ENCODE results near the gene STXBP6. TPM values are rescaled to one million over a fixed set of nuclear protein-coding genes. Genes with fewer than 3 reads are reported as not detected.

The STXBP6 gene
- total RNA-seq, 1 experiment from 2014 or later: 0.27 TPM

DNA sequence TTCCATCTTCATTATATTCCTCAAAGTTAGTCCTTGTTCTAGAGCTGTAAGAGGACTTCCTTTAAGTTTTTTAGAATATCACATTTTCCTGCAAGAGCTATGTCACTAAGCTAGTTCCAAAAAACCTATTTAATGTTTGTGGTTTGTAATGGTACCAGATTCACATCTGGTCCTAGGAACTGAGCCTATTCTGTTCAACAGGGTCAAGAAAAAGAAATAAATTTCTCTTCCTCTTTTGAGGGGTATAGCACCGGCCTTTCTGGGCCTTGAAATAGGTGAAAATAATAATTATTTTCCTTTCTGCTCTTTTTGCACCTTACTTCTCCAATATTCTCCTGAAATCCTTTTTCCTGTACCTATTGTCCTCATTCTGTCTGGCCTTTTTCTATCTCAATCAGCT is 3.6 kb upstream of the STXBP6 start:
- Histone ChIP-seq H3K9me2 (ENCODE audit: insufficient read depth) (no peaks in the 10 kb centered on the region), H3K4me1 (ENCODE audit: control insufficient read depth in 1 of 2, insufficient read depth in 2 of 2, low read length in 2 of 2) (no peaks in the 10 kb centered on the region), H3K79me2 (ENCODE audit: insufficient read depth, low read length) (no peaks in the 10 kb centered on the region), H2AFZ (ENCODE audit: low read depth, low read length, poor library complexity, severe bottlenecking) (no peak overlapping the region), H4K20me1 (ENCODE audit: insufficient read depth) (no peaks in the 10 kb centered on the region), H3K9ac (ENCODE audit: low read length) (no peak overlapping the region), H3K9me3 (ENCODE audit: control insufficient read depth in 1 of 2, insufficient read depth in 1 of 2, low read depth in 1 of 2, low read length in 2 of 2) (peaks cover 6 to 8% of the 10 kb centered on the region in 2 experiments; a peak in 2 of 4 replicates), H3K36me3 (ENCODE audit: control insufficient read depth in 1 of 2, insufficient read depth in 2 of 2, low read length in 2 of 2) (no peaks in the 10 kb centered on the region), H3K27me3 (ENCODE audit: insufficient read depth, low read length) (no peaks in the 10 kb centered on the region), H3K4me3 (replicated peaks in 1 of 2; ENCODE audit: low read depth in 1 of 2, low read length in 2 of 2) (no peak overlapping the region), H3K27ac (ENCODE audit: low read depth, low read length) (no peak overlapping the region), H3K4me2 (ENCODE audit: low read length) (no peak overlapping the region)
- CTCF ChIA-PET: no interaction called here
- POLR2A ChIA-PET: no interaction called here
- TF ChIP-seq CEBPB (IDR thresholded peaks at IDR 0.05; ENCODE audit: low read depth) (no peak), TCF7L2 (IDR thresholded peaks at IDR 0.05; ENCODE audit: borderline replicate concordance, extremely low read depth, insufficient read depth, insufficient read length) (no peak), POLR2AphosphoS5 (IDR thresholded peaks at IDR 0.05; ENCODE audit: low read depth, low read length) (no peak)
- TF ChIP-seq, protein P1, sequence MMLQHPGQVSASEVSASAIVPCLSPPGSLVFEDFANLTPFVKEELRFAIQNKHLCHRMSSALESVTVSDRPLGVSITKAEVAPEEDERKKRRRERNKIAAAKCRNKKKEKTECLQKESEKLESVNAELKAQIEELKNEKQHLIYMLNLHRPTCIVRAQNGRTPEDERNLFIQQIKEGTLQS (IDR thresholded peaks at IDR 0.05): no peak
- TF ChIP-seq, protein P2, sequence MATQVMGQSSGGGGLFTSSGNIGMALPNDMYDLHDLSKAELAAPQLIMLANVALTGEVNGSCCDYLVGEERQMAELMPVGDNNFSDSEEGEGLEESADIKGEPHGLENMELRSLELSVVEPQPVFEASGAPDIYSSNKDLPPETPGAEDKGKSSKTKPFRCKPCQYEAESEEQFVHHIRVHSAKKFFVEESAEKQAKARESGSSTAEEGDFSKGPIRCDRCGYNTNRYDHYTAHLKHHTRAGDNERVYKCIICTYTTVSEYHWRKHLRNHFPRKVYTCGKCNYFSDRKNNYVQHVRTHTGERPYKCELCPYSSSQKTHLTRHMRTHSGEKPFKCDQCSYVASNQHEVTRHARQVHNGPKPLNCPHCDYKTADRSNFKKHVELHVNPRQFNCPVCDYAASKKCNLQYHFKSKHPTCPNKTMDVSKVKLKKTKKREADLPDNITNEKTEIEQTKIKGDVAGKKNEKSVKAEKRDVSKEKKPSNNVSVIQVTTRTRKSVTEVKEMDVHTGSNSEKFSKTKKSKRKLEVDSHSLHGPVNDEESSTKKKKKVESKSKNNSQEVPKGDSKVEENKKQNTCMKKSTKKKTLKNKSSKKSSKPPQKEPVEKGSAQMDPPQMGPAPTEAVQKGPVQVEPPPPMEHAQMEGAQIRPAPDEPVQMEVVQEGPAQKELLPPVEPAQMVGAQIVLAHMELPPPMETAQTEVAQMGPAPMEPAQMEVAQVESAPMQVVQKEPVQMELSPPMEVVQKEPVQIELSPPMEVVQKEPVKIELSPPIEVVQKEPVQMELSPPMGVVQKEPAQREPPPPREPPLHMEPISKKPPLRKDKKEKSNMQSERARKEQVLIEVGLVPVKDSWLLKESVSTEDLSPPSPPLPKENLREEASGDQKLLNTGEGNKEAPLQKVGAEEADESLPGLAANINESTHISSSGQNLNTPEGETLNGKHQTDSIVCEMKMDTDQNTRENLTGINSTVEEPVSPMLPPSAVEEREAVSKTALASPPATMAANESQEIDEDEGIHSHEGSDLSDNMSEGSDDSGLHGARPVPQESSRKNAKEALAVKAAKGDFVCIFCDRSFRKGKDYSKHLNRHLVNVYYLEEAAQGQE (IDR thresholded peaks at IDR 0.05; ENCODE audit: low read depth): no peak
- no peak for ATAC-seq
- RAD21 ChIA-PET (ENCODE audit: low non-redundant PET in 1 of 2, low total read pairs in 2 of 2, uncharacterized antibody in 2 of 2, unreplicated experiment in 2 of 2): no interaction called here
- no peak for DNase-seq (ENCODE audit: low read depth, low spot score)
- intact Hi-C loops (cut with micrococcal nuclease): no loop called here
- BruUV-seq (replicated peaks): no TSS peak

DNA sequence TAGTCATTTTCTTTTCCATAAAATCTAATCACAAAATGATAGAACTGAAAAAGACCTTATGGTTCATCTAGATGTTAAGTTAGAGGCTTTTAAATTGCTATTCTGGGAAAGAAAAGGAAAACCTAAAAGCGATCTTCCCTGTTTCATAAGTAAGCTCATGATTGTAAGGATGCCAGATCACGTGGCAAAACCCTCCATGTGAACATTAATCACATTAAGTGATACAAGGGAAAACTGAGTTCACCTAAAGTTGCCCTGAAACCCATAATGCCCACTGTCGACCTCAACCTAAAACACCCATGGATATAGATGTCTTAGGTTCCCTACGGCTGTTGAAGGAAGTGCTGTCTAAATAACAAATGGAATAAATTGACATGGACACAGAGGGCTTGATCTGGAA is 3.0 kb upstream of the STXBP6 start:
- H2AFZ ChIP-seq (ENCODE audit: low read depth, low read length, poor library complexity, severe bottlenecking): no peak overlapping the region
- intact Hi-C loops (cut with micrococcal nuclease): no loop called here
- no peak for TF ChIP-seq YY1 (IDR thresholded peaks at IDR 0.05; ENCODE audit: extremely low read depth, insufficient replicate concordance, low read depth, low read length)
- TF ChIP-seq POLR2AphosphoS5 (IDR thresholded peaks at IDR 0.05; ENCODE audit: low read depth, low read length): no peak
- TF ChIP-seq ZNF274 (IDR thresholded peaks at IDR 0.05; ENCODE audit: low read depth, low read length): no peak
- no peak for TF ChIP-seq JUND (IDR thresholded peaks at IDR 0.05)
- no peak for TF ChIP-seq SP1 (IDR thresholded peaks at IDR 0.05; ENCODE audit: low read depth)
- TF ChIP-seq CEBPB (IDR thresholded peaks at IDR 0.05; ENCODE audit: low read depth): no peak
- TF ChIP-seq SIN3A (IDR thresholded peaks at IDR 0.05; ENCODE audit: low read depth): no peak
- no peak for TF ChIP-seq ELF1 (IDR thresholded peaks at IDR 0.05; ENCODE audit: borderline replicate concordance, low read depth)
- no peak for TF ChIP-seq SRF (IDR thresholded peaks at IDR 0.05; ENCODE audit: low read depth)
- no peak for TF ChIP-seq TCF7L2 (IDR thresholded peaks at IDR 0.05; ENCODE audit: borderline replicate concordance, extremely low read depth, insufficient read depth, insufficient read length)
- no peak for TF ChIP-seq CBX3 (IDR thresholded peaks at IDR 0.05; ENCODE audit: low read depth)
- TF ChIP-seq EZH2phosphoT487 (IDR thresholded peaks at IDR 0.05; ENCODE audit: borderline replicate concordance): no peak
- TF ChIP-seq, protein P3, sequence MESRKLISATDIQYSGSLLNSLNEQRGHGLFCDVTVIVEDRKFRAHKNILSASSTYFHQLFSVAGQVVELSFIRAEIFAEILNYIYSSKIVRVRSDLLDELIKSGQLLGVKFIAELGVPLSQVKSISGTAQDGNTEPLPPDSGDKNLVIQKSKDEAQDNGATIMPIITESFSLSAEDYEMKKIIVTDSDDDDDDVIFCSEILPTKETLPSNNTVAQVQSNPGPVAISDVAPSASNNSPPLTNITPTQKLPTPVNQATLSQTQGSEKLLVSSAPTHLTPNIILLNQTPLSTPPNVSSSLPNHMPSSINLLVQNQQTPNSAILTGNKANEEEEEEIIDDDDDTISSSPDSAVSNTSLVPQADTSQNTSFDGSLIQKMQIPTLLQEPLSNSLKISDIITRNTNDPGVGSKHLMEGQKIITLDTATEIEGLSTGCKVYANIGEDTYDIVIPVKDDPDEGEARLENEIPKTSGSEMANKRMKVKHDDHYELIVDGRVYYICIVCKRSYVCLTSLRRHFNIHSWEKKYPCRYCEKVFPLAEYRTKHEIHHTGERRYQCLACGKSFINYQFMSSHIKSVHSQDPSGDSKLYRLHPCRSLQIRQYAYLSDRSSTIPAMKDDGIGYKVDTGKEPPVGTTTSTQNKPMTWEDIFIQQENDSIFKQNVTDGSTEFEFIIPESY (IDR thresholded peaks at IDR 0.05; ENCODE audit: extremely low read depth, insufficient replicate concordance, low read length): no peak

More for the DNA sequence above, 3.0 kb upstream of the STXBP6 start:
- H3K9ac ChIP-seq (ENCODE audit: low read length): no peak overlapping the region
- no peak overlapping the region for H3K27ac ChIP-seq (ENCODE audit: low read depth, low read length)
- ATAC-seq: no peak
- H3K27me3 ChIP-seq (ENCODE audit: insufficient read depth, low read length): no peaks in the 10 kb centered on the region
- no peak overlapping the region for H3K4me3 ChIP-seq (replicated peaks in 1 of 2; ENCODE audit: low read depth in 1 of 2, low read length in 2 of 2)
- RAD21 ChIA-PET (ENCODE audit: low non-redundant PET in 1 of 2, low total read pairs in 2 of 2, uncharacterized antibody in 2 of 2, unreplicated experiment in 2 of 2): no interaction called here
- H3K9me3 ChIP-seq (ENCODE audit: control insufficient read depth in 1 of 2, insufficient read depth in 1 of 2, low read depth in 1 of 2, low read length in 2 of 2): peaks cover 6 to 13% of the 10 kb centered on the region in 2 experiments; a peak in 2 of 4 replicates
- H3K36me3 ChIP-seq (ENCODE audit: control insufficient read depth in 1 of 2, insufficient read depth in 2 of 2, low read length in 2 of 2): no peaks in the 10 kb centered on the region
- POLR2A ChIA-PET: no interaction called here
- CTCF ChIA-PET: no interaction called here
- no peaks in the 10 kb centered on the region for H3K4me1 ChIP-seq (ENCODE audit: control insufficient read depth in 1 of 2, insufficient read depth in 2 of 2, low read length in 2 of 2)
- H3K4me2 ChIP-seq (ENCODE audit: low read length): no peak overlapping the region
- no peak for DNase-seq (ENCODE audit: low read depth, low spot score)
- no peaks in the 10 kb centered on the region for H3K9me2 ChIP-seq (ENCODE audit: insufficient read depth)
- no peaks in the 10 kb centered on the region for H3K79me2 ChIP-seq (ENCODE audit: insufficient read depth, low read length)
- H4K20me1 ChIP-seq (ENCODE audit: insufficient read depth): no peaks in the 10 kb centered on the region
- no TSS peak for BruUV-seq (replicated peaks)

All from HCT116 (cell line).